NT2/D1 (cell line): ENCODE results near the gene TSC22D2.

ENCODE experiments used
- SUZ12 ChIP-seq: IDR thresholded peaks from 2 replicates; pipeline ENCODE4 v1.6.1; 2011; ENCODE audit not compliant: insufficient read length, insufficient read depth; ENCODE audit errors: extremely low read depth
- YY1 ChIP-seq: IDR thresholded peaks from 2 replicates; pipeline ENCODE4 v1.6.1; 2011; ENCODE audit not compliant: insufficient read length, insufficient read depth
- ZNF274 ChIP-seq: IDR thresholded peaks from 2 replicates; pipeline ENCODE4 v1.6.1; 2011; ENCODE audit warnings: mild to moderate bottlenecking, low read depth, low read length

DNA sequence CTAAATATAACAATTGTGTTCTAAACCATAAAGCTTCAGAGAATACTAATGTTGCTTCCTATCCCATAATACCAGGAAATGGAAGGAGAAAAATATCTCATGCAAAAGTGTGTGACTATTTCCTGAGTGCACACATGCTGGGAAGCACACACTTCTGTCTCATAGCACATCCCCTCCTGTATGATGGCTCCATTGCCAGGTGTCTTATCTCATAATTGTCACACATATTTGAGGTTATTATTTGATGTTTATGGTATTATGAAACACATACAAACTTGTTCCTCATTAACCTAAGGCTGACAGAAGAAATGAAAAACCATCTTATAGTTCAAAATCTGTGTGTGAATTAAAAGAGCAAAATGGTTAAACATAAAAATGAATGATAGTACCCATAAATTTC is 72.8 kb downstream of the TSC22D2 start:
- TF ChIP-seq ZNF274: no peak
- no peak for TF ChIP-seq SUZ12
- no peak for TF ChIP-seq YY1
